GM21576 (cell line): Measurements from ENCODE around the gene GCHFR.

Experiments used
- ATAC-seq: cut with Tn5 transposase; IDR thresholded peaks from one replicate; pipeline ENCODE4 v1.9.1; 2021; ENCODE audit warnings: mild to moderate bottlenecking, moderate library complexity; ENCODE audit not compliant: unreplicated experiment

The GCHFR gene

GRCh38 chr15:40775740-40776536, 12.1 kb downstream of the GCHFR start:
- no peak for ATAC-seq

DNA sequence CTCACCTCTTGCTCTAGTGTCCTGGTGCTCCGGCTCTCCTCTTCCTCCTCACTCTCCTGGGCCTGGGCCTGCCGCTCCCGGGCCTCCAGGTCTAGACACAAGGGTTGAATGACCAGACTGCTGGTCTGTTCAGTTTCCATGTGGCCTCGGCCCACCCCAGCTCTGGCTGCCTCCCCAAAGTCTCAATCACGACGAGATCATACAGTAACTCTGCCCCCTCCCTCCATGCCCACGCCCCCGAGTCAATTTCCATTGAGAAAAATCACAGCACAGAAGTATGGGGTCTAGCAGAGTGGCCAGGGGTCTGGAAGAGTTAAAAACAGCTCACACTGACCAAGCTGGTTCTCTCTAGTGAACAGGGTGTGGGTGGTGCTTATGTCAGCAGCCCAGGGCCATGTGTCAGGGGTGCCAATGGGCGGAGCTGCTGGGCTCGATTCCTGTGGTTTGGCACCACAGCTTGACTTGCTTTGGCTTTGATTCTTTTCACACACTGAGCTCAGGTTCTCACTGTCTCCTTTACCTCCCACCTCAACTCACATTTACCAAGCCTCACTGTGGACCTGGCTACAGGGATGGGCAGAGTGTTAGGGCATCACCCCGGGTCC, 12.8 kb downstream of the GCHFR start:
- no peak for ATAC-seq

DNA sequence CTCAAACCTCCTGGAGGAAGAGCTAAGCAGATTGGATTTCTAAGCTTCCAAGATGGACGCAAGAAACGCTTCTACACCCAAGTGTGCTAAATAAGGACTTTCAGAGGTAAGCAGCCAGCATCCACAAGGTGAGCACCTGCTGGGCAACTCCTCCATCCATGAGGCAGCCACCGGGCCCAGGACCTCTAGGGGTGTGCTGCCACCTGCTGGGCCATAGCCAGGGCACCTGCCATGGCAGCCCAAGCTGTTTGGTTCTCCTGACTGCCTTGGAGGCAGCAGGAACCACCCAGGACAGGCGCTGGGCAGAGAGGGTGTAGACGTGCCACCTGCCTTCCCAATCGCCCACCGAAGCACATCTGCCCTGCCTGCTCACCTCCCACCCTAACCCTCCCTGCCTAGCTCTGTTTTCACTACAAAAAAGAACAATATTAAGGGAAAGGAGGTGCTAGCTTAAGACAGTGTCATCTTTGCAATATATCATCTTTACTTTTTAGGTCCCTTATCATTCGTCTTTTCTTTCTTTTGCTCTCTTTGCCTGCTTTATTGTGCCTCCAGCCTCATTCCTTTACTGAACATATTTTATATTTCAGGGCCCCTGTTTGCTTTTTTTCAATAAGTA, 18.9 kb downstream of the GCHFR start:
- no peak for ATAC-seq

- ATAC-seq = no peak
These were observed 21.3 kb downstream of the GCHFR start for GRCh38 chr15:40785164-40785563.

GRCh38 chr15:40785814-40786213, 21.9 kb downstream of the GCHFR start:
- ATAC-seq = no peak

DNA sequence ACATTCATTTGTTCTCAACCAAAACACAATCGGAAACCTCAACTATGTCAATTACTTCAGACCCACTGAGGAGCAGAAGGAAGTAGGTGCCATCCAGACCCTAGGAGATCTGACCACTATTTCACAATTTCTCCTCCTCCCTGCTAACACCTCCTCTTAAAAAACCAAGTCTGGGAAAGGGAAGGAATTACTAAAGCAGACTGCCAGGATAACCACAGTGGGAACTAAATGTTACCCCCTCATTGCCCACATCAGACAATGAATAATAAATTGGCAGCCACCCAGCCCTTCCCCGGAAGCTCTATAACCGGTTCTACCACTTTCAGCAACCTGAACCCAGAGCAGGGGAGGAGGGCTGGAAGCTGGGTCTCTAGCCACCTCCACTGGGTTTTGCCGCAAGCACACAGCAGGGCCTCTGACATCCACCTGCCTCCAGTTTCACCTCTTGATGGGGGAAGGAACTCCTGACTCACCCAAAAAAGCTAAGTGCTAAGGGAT, 23.5 kb downstream of the GCHFR start:
- ATAC-seq = no peak

DNA sequence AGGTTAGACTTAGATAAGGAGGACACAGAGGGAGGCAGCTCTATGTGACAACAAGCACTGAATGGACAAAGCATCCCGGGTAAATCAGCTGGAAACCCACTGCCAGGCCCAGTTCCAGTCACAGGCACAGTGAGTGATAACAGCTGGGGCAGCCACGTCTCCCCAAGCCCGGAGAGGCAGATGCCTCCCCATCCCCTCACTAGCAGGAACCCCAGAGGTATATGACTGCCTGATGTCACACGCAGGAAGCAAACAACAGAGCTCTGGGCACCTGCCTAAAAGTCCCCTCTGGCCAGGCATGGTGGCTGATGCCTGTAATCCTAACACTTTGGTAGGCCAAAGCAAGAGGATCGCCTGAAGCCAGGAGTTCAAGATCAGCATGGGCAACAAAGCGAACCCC, 24.1 kb downstream of the GCHFR start:
- no peak for ATAC-seq

GRCh38 chr15:40789119-40789518, 25.3 kb downstream of the GCHFR start:
- no peak for ATAC-seq

- no peak for ATAC-seq
These were observed 26.1 kb downstream of the GCHFR start for GRCh38 chr15:40789999-40790398.

GRCh38 chr15:40790718-40791117, 26.9 kb downstream of the GCHFR start:
- ATAC-seq = no peak

DNA sequence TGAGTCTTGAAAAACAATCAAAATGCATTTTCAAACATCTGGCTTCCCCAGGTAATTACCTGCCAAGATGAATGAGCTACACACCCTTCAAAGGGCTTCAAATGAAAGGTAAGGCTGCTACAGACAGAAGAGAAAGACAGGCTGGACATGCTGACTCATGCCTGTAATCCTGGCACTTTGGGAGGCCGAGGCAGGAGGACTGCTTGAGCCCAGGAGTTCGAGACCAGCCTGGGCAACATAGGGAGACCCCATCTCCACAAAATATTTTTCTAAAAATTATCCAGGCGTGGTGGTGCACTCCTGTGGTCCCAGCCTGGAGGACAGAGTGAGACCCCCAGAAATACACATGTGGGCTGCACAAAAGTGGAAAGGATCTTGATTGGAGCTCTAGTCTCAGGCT, 28.5 kb downstream of the GCHFR start:
- no peak for ATAC-seq

GRCh38 chr15:40793216-40793989, 29.5 kb downstream of the GCHFR start:
- no peak for ATAC-seq

- ATAC-seq = no peak
These were observed 32.2 kb downstream of the GCHFR start for GRCh38 chr15:40796041-40796440.

- no peak for ATAC-seq
These were observed 32.6 kb downstream of the GCHFR start for GRCh38 chr15:40796512-40796911.

DNA sequence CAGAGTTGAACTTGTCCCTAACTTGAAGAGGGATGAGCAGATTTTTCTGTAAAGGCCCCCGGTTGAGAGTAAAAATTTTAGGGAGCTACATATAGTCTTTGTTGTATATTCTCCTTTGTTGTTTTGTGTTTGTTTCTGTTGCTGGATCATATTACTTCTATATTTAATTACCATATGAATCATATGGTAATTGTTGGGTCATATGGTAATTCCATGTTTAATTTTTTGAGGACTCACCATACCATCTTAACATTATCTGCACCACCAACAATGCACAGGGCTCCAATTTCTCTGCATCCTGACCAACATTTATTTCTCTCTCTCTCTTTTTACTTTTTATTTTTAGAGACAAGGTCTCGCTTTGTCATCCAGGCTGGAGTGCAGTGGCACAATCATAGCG, 35.7 kb downstream of the GCHFR start:
- no peak for ATAC-seq

DNA sequence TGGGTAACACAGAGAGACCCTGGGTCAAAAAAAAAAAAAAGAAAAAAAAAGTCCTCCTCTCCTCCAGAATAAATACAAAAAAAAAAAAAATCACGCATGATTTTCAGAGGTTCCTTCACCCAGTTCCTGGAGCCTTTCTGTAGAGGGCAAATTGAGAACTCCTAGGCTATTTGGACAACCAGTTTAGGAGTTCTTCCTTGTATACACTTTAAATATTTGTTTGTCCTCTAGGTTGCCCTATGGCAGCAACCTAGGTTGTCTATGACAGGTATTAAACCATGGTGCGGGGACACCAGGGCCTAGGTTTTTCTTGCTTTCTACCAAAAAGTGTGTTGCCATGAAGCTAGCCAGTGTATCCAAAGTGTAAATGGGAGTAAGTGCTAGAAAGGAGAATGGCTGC, 39.2 kb downstream of the GCHFR start:
- ATAC-seq = no peak

- no peak for ATAC-seq
These were observed 39.8 kb downstream of the GCHFR start for GRCh38 chr15:40803688-40804087.

- no peak for ATAC-seq
These were observed 42.8 kb downstream of the GCHFR start for GRCh38 chr15:40806672-40807027.

GRCh38 chr15:40807028-40807887, 43.4 kb downstream of the GCHFR start, which contains the start of the genes DNAJC17 and ZFYVE19:
DNAJC17 (minus strand) TSS chr15:40807473; CDS start chr15:40807446, 27 bp downstream.
ZFYVE19 (plus strand) TSS chr15:40807089; CDS start chr15:40807590, 501 bp downstream.
- peak; percentile 89 for ATAC-seq

DNA sequence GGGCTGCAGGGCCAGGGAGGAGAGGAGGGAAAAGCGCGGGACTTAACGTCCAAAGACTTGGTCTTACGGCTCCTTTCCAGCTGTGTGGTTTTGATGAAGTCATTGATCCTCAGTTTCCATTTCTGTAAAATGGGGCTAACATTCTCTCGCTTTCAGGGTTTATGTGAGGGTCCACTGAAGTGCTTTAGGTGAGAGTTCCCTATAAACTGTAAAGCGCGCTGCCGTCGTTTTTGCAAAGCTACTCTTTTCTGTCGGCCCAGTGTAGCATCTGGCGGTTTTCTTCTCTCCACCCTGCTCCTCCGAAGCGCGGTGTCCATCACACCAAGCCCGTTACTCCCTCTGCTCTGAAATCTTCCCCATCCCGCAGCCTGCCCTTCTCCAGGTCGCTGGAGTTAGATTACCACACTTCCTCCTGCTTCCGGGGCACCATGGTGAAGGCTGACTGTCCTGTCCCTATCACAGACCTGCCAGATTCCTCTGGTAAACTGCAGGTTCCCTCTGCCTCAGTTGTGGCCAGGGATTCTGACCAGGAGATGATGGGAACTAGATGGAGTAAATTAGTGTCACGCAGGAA, 44.1 kb downstream of the GCHFR start:
- ATAC-seq = no peak
